Spleen (tissue), 11 donors: ENCODE data around the gene TMEM72. TPM values are rescaled to one million over a fixed set of nuclear protein-coding genes. Genes with fewer than 3 reads are reported as not detected.

ENCODE experiments used
- DNase-seq: peaks from one replicate; pipeline ENCODE4 v3.0.0-alpha.2; 2020
- H3K27ac ChIP-seq, 8 donors: fragments of 200-600 bp; sonication (generic) in 7 of 8; 1 replicate in 4 of 8; 2 replicates in 4 of 8; pipeline versions ENCODE4 v1.5.0 to v1.8.0; 2016 to 2021; ENCODE audit warnings: inconsistent platforms in 4 of 8, mild to moderate bottlenecking in 4 of 8, moderate library complexity in 1 of 8
- H3K27me3 ChIP-seq, 7 donors: fragments of 200-600 bp; sonication (generic) in 6 of 7; replicated peaks in 1 of 7; 1 replicate in 4 of 7; 2 replicates in 3 of 7; pipeline versions ENCODE4 v1.5.0 to v1.8.0; 2016 to 2021; ENCODE audit warnings: inconsistent platforms in 3 of 7, mild to moderate bottlenecking in 1 of 7
- H3K36me3 ChIP-seq, 6 donors: fragments of 200-600 bp; sonication (generic) in 5 of 6; 1 replicate in 4 of 6; 2 replicates in 2 of 6; pipeline versions ENCODE4 v1.5.0 to v1.8.0; 2016 to 2021; ENCODE audit warnings: inconsistent platforms in 2 of 6
- H3K4me1 ChIP-seq, 6 donors: fragments of 200-600 bp; sonication (generic) in 5 of 6; 1 replicate in 3 of 6; 2 replicates in 3 of 6; pipeline versions ENCODE4 v1.5.0 to v1.8.0; 2016 to 2021; ENCODE audit warnings: inconsistent platforms in 3 of 6
- H3K4me3 ChIP-seq, 8 donors: fragments of 200-600 bp; sonication (generic) in 7 of 8; 1 replicate in 4 of 8; 2 replicates in 4 of 8; pipeline versions ENCODE4 v1.5.0 to v1.8.0; 2016 to 2021; ENCODE audit warnings: inconsistent platforms in 4 of 8, mild to moderate bottlenecking in 4 of 8, moderate library complexity in 2 of 8
- H3K9me3 ChIP-seq, 8 donors: fragments of 200-600 bp; sonication (generic) in 7 of 8; 1 replicate in 4 of 8; 2 replicates in 4 of 8; pipeline versions ENCODE4 v1.5.0 to v1.8.0; 2016 to 2021; ENCODE audit warnings: inconsistent platforms in 4 of 8
- POLR2A ChIP-seq, 3 donors: fragments of 450-650 bp; IDR thresholded peaks; one replicate each; pipeline ENCODE4 v1.5.1; 2017; ENCODE audit warnings: antibody characterized with exemption in 3 of 3, mild to moderate bottlenecking in 1 of 3
- POLR2AphosphoS5 ChIP-seq, 3 donors: sonication (generic); formaldehyde crosslinking; IDR thresholded peaks; one replicate each; pipeline ENCODE4 v1.5.1; 2017; ENCODE audit warnings: antibody characterized with exemption in 3 of 3
- WGBS, 5 donors: extraction: QIAGEN DNeasy Blood & Tissue Kit in 3 of 5; methylation state at CpG; one replicate each; pipeline versions ENCODE4 v1.1.5 to v1.1.7; 2013 to 2018; 5-methylcytosine and 5-hydroxymethylcytosine counted together
- intact Hi-C: fragments of 100-400 bp; cut with DNase I; formaldehyde crosslinking; loops from one replicate; pipeline ENCODE4 v1.15.0; 2023; ENCODE audit warnings: low total_unique reads
- polyA plus RNA-seq, 3 donors: library from polyadenylated mRNA; stranded (reverse); fragments of 200-250 nt; gene quantifications; one replicate each; pipeline ENCODE4 v1.2.1, GENCODE V29; 2013
- total RNA-seq, 7 donors: library from RNA; depleted of rRNA in 3 of 7; stranded (reverse); fragments of >200 nt in 3 of 7; fragmentation: NEBNext Ultra II Directional in 4 of 7; extraction: Animal tissue kit (Norgen Biotek cat#: 25700) in 4 of 7; gene quantifications; one replicate each; pipeline versions ENCODE4 v1.1.0 to v1.2.1, GENCODE V29; 2016 to 2021
- TF ChIP-seq, protein P1 (sequence below), 11 experiments: fragments of 200-600 bp in 7 of 11; fragments of 450-650 bp in 4 of 11; sonication (generic) in 4 of 11; IDR thresholded peaks in 8 of 11; conservative IDR thresholded peaks in 3 of 11; 1 replicate in 7 of 11; 2 replicates in 4 of 11; pipeline versions ENCODE4 v1.4.0 to v1.8.0; 2016 to 2021; ENCODE audit warnings: antibody characterized with exemption in 11 of 11, inconsistent platforms in 4 of 11, mild to moderate bottlenecking in 1 of 11
- donor health status: healthy with polysubstance abuse.
- donor health status: DM: no; HTN: no; CAD: no; lungs with moderate emphysema.
- donor health status: DM: no; HTN: no; CAD: no.
- donor health status: Bipolar disorder and iron deficiency.
- donor health status: healthy.
- donor health status: DM: no; HTN: no; CAD: no.
- donor health status: DM: yes; HTN: yes; CAD: no.

The TMEM72 gene
- total and polyA plus RNA-seq, 10 donors, result 0.04 TPM; not detected in 9

GRCh38 chr10:44889834-44890233 is 21.3 kb upstream of the TMEM72 start:
- DNase-seq, result no peak
- Histone ChIP-seq H3K27ac (no peak overlapping the region), H3K4me1 (no peaks in the 10 kb centered on the region), H3K36me3 (no peaks in the 10 kb centered on the region), H3K27me3 (no peaks in the 10 kb centered on the region), H3K4me3 (no peak overlapping the region), H3K9me3 (no peaks in the 10 kb centered on the region)
- no peak for TF ChIP-seq POLR2A (IDR thresholded peaks at IDR 0.05)
- TF ChIP-seq, protein P1, sequence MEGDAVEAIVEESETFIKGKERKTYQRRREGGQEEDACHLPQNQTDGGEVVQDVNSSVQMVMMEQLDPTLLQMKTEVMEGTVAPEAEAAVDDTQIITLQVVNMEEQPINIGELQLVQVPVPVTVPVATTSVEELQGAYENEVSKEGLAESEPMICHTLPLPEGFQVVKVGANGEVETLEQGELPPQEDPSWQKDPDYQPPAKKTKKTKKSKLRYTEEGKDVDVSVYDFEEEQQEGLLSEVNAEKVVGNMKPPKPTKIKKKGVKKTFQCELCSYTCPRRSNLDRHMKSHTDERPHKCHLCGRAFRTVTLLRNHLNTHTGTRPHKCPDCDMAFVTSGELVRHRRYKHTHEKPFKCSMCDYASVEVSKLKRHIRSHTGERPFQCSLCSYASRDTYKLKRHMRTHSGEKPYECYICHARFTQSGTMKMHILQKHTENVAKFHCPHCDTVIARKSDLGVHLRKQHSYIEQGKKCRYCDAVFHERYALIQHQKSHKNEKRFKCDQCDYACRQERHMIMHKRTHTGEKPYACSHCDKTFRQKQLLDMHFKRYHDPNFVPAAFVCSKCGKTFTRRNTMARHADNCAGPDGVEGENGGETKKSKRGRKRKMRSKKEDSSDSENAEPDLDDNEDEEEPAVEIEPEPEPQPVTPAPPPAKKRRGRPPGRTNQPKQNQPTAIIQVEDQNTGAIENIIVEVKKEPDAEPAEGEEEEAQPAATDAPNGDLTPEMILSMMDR (IDR thresholded peaks at IDR 0.05 in 8 of 11, conservative IDR thresholded peaks at IDR 0.05 in 3 of 11), result no peak
- no peak for TF ChIP-seq POLR2AphosphoS5 (IDR thresholded peaks at IDR 0.05)
- intact Hi-C loops, result no loop called here
- WGBS, 5 donors, result 68 to 93% (median 83%) methylated on average over 1 of the region's 1 CpG

GRCh38 chr10:44890696-44891563 is 20.2 kb upstream of the TMEM72 start:
- 84 to 94% (median 88%) methylated on average over 6 of the region's 6 CpGs for WGBS, 5 donors
- Histone ChIP-seq H3K27ac (no peak overlapping the region), H3K27me3 (no peaks in the 10 kb centered on the region), H3K36me3 (no peaks in the 10 kb centered on the region), H3K4me3 (no peak overlapping the region), H3K9me3 (no peaks in the 10 kb centered on the region), H3K4me1 (no peaks in the 10 kb centered on the region)
- no peak for DNase-seq
- TF ChIP-seq POLR2A (IDR thresholded peaks at IDR 0.05) (no peak), POLR2AphosphoS5 (IDR thresholded peaks at IDR 0.05) (no peak)
- TF ChIP-seq, protein P1 (IDR thresholded peaks at IDR 0.05 in 8 of 11, conservative IDR thresholded peaks at IDR 0.05 in 3 of 11), result no peak
- intact Hi-C loops, result no loop called here

- H3K27ac ChIP-seq, result no peak overlapping the region
- H3K36me3 ChIP-seq, result no peaks in the 10 kb centered on the region
- no peak for TF ChIP-seq POLR2A (IDR thresholded peaks at IDR 0.05)
- no peak for TF ChIP-seq POLR2AphosphoS5 (IDR thresholded peaks at IDR 0.05)
- TF ChIP-seq, protein P1 (IDR thresholded peaks at IDR 0.05 in 8 of 11, conservative IDR thresholded peaks at IDR 0.05 in 3 of 11), result no peak
- intact Hi-C loops, result no loop called here
- no peaks in the 10 kb centered on the region for H3K4me1 ChIP-seq
- 60 to 93% (median 77%) methylated on average over 1 of the region's 1 CpG for WGBS, 5 donors
- H3K9me3 ChIP-seq, result no peaks in the 10 kb centered on the region
- no peak overlapping the region for H3K4me3 ChIP-seq
- H3K27me3 ChIP-seq, result no peaks in the 10 kb centered on the region
- DNase-seq, result no peak
Measured at GRCh38 chr10:44891721-44892120, 19.4 kb upstream of the TMEM72 start.

DNA sequence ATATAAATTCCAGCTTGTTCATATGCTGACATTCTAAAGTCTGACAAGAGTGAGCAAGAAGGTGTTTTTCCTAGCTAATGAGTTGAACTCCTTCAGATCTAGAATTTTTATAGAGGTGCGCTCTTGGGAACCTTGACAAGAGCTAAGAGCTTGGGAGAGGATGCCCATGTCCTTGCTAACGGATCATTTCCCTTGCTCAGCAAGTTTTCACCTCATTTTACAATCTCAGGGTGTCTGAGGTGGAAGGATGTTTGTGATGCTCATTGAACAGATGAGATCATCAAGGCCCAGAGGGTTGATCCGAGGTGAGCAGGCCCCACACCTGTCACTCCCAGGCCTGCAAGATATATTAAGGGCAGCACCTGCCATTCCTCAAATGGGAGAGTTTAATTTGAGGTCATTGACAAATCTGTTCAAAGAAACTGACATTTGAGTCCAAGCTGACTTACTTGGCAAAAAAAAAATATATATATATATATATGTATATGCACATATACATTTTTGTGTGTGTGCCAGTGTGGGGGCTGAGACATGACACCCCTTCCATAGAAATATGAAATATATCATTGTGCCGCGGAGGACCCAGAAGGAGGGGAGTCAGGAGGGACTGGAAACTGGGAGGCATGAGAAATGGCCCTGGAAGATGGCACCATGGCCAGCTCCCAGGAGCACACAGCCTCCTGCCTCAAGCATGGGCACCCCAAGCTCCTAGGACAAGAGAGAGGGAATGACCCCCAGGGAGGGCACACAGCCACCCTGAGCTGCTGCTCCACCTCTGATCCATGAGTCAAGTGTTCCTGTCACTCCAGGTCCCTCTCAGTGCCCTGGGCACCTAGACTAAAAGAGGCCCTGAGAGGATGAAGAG is 17.3 kb upstream of the TMEM72 start:
- Histone ChIP-seq H3K27ac (no peak overlapping the region), H3K9me3 (peaks cover 0 to 9% (median 0%) of the 10 kb centered on the region in 8 donors), H3K36me3 (no peaks in the 10 kb centered on the region), H3K4me1 (no peaks in the 10 kb centered on the region), H3K27me3 (no peaks in the 10 kb centered on the region), H3K4me3 (no peak overlapping the region)
- TF ChIP-seq, protein P1 (IDR thresholded peaks at IDR 0.05 in 8 of 11, conservative IDR thresholded peaks at IDR 0.05 in 3 of 11), result no peak
- TF ChIP-seq POLR2A (IDR thresholded peaks at IDR 0.05) (no peak), POLR2AphosphoS5 (IDR thresholded peaks at IDR 0.05) (no peak)
- DNase-seq, result no peak
- WGBS, 5 donors, result 77 to 90% (median 84%) methylated on average over 5 of the region's 5 CpGs
- intact Hi-C loops, result no loop called here
